ENCODE data around the gene TMEM44. TPM values are rescaled to one million over a fixed set of nuclear protein-coding genes. Genes with fewer than 3 reads are reported as not detected.
A peak's percentile ranks its signal among the peaks of the same experiment; 100 is the strongest.

Gene TMEM44
- total RNA-seq, 1 experiment from 2014 or later, result 8.3 TPM

DNA sequence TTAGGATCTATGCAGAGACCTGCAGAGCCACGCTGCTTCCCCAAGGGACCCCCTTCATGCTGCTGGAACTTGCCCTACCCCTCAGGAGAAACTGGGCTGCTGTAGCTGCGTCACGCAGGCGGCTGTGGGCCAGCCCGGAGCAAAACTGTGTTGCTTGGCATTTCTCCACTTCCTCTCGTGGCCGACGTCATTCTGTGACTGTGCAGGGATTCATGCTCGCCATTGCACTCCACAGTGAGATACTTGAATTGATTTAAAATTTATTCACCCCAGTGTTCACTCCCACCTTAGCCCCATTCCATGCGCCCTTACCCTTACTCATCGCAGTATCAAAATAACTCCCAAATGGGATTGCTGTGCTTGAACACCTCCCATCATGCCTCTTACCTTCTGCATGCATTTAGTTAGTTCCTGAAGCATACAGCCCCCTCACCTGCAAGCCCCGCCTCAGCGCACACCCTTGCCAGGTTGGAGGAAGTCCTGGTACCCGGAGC is 45.7 kb downstream of the TMEM44 start:
- Mint-ChIP-seq H3K4me3 (ENCODE audit: unreplicated experiment) (no peak overlapping the region), H3K4me1 (ENCODE audit: insufficient read depth, unreplicated experiment) (peaks cover 20% of the 10 kb centered on the region), H3K9me3 (ENCODE audit: unreplicated experiment) (no peaks in the 10 kb centered on the region), H3K36me3 (ENCODE audit: insufficient read depth, unreplicated experiment) (peaks cover 7% of the 10 kb centered on the region), H3K27ac (ENCODE audit: low read depth, unreplicated experiment) (no peak overlapping the region), H3K27me3 (ENCODE audit: insufficient read depth, unreplicated experiment) (no peaks in the 10 kb centered on the region)
- intact Hi-C loops (cut with micrococcal nuclease), result no loop called here
- ChIA-PET CTCF (interaction anchor here (2.6 kb wide), 1 partner anchor 115 kb away, joined by 14 read pairs; no protein-coding TSS in a partner anchor), POLR2A (interaction anchor here (1.2 kb wide), 1 partner anchor 113 kb away, joined by 4 read pairs; no protein-coding TSS in a partner anchor)
- DNase-seq (ENCODE audit: unreplicated experiment), result no peak
- BruUV-seq (replicated peaks), result no TSS peak
- no peak for TF ChIP-seq CTCF (IDR thresholded peaks at IDR 0.05; ENCODE audit: unreplicated experiment)

DNA sequence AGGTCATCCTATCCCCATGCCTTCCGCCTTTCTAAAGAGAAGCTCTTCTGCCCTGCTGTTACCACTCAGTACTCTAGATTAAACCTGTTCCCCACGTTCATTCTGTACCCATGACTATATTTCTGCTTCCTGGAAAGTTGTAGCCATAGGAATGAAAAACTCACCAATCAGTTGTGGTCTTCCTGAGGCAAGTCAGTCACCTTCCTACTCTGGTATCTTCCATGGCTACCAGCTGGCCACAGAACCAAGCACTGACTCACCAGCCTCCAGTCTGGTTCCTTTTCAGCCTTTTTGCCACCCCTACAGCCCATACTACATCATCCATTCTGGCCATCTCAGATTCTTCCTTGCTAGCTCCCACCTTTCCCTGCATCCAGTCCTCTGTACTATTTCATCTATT is 46.4 kb downstream of the TMEM44 start:
- TF ChIP-seq CTCF (IDR thresholded peaks at IDR 0.05; ENCODE audit: unreplicated experiment), result no peak
- intact Hi-C loops (cut with micrococcal nuclease), result no loop called here
- DNase-seq (ENCODE audit: unreplicated experiment), result no peak
- H3K9me3 Mint-ChIP-seq (ENCODE audit: unreplicated experiment), result no peaks in the 10 kb centered on the region
- peaks cover 7% of the 10 kb centered on the region for H3K36me3 Mint-ChIP-seq (ENCODE audit: insufficient read depth, unreplicated experiment)
- peaks cover 20% of the 10 kb centered on the region for H3K4me1 Mint-ChIP-seq (ENCODE audit: insufficient read depth, unreplicated experiment)
- H3K4me3 Mint-ChIP-seq (ENCODE audit: unreplicated experiment), result no peak overlapping the region
- ChIA-PET CTCF (interaction anchor here (2.6 kb wide), 1 partner anchor 114 kb away, joined by 14 read pairs; no protein-coding TSS in a partner anchor), POLR2A (interaction anchor here (0.5 kb wide), 1 partner anchor 40 kb away, joined by 3 read pairs; no protein-coding TSS in a partner anchor)
- no peaks in the 10 kb centered on the region for H3K27me3 Mint-ChIP-seq (ENCODE audit: insufficient read depth, unreplicated experiment)
- BruUV-seq (replicated peaks), result no TSS peak
- H3K27ac Mint-ChIP-seq (ENCODE audit: low read depth, unreplicated experiment), result no peak overlapping the region

DNA sequence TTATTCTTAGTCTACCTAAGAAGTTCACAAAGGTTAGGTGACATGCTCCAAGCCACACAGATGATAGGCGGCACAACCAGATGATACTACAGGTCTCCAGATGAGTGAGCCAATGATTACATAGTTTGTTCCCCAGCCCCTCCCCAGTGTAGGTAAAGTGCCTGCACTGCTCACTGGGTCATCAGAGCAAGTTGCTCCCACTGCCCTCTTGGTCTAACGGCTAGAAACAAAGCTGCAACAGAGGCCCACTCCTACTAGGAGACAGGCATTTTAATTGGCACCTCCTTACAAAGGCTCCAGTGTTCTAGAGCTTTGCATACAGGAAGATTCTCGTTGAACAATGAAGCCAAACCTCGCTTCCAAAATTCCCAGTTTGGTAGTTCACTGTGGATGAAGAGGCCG is 47.3 kb downstream of the TMEM44 start:
- ChIA-PET CTCF (interaction anchor here (1.0 to 2.6 kb wide), 4 partner anchors 7 to 113 kb away, joined by 5 to 14 read pairs (median 7); no protein-coding TSS in a partner anchor), POLR2A (no interaction called here)
- Mint-ChIP-seq H3K27me3 (ENCODE audit: insufficient read depth, unreplicated experiment) (no peaks in the 10 kb centered on the region), H3K4me1 (ENCODE audit: insufficient read depth, unreplicated experiment) (peaks cover 20% of the 10 kb centered on the region), H3K4me3 (ENCODE audit: unreplicated experiment) (peak overlapping the region; percentile 96), H3K27ac (ENCODE audit: low read depth, unreplicated experiment) (no peak overlapping the region), H3K36me3 (ENCODE audit: insufficient read depth, unreplicated experiment) (peaks cover 7% of the 10 kb centered on the region), H3K9me3 (ENCODE audit: unreplicated experiment) (no peaks in the 10 kb centered on the region)
- intact Hi-C loops (cut with micrococcal nuclease), result no loop called here
- DNase-seq (ENCODE audit: unreplicated experiment), result no peak
- no peak for TF ChIP-seq CTCF (IDR thresholded peaks at IDR 0.05; ENCODE audit: unreplicated experiment)
- BruUV-seq (replicated peaks), result no TSS peak

DNA sequence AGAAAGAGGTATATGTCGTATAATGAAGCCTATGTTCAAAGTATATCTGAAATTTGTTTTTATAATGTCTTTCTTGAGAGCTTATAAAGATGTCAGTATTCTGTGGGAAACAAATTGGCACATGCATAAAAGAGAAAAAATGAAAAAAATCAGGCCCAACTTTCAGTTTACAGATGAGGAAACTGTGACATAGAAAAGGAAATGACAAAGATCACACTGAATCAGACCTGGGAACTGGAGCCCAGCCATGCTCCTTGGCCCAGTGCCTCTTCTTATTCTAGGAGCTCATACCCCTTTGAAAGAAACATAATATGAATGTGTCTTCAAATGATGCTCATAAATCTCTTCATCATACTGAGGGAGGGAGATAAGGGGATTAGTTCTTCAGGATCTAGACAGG is 48.4 kb downstream of the TMEM44 start:
- peak; percentile 47 for DNase-seq (ENCODE audit: unreplicated experiment)
- TF ChIP-seq CTCF (IDR thresholded peaks at IDR 0.05; ENCODE audit: unreplicated experiment), result no peak
- BruUV-seq (replicated peaks), result no TSS peak
- H3K4me1 Mint-ChIP-seq (ENCODE audit: insufficient read depth, unreplicated experiment), result peaks cover 20% of the 10 kb centered on the region
- peak overlapping the region; percentile 96 for H3K27ac Mint-ChIP-seq (ENCODE audit: low read depth, unreplicated experiment)
- H3K27me3 Mint-ChIP-seq (ENCODE audit: insufficient read depth, unreplicated experiment), result no peaks in the 10 kb centered on the region
- no peaks in the 10 kb centered on the region for H3K9me3 Mint-ChIP-seq (ENCODE audit: unreplicated experiment)
- CTCF ChIA-PET, result interaction anchor here (1.3 to 2.2 kb wide), 3 partner anchors 8 to 112 kb away, joined by 5 to 9 read pairs (median 6); no protein-coding TSS in a partner anchor
- POLR2A ChIA-PET, result interaction anchor here (0.7 to 3.4 kb wide), 11 partner anchors 8 to 302 kb away, joined by 3 to 39 read pairs (median 4); no protein-coding TSS in a partner anchor
- peak overlapping the region; percentile 96 for H3K4me3 Mint-ChIP-seq (ENCODE audit: unreplicated experiment)
- peaks cover 7% of the 10 kb centered on the region for H3K36me3 Mint-ChIP-seq (ENCODE audit: insufficient read depth, unreplicated experiment)
- intact Hi-C loops (cut with micrococcal nuclease), result no loop called here
